Limb (tissue), 2 donors: ENCODE measurements around the gene RSL1D1.

Source experiments
- DNase-seq, 2 donors: peaks; one replicate each; pipeline ENCODE4 v3.0.0-alpha.2; 2016; ENCODE audit errors: extremely low spot score in 2 of 2

RSL1D1 gene

GRCh38 chr16:11851294-11852091 is at the start of gene RSL1D1:
TSS of gene RSL1D1 (minus strand) at chr16:11851542. CDS start at chr16:11851512, 30 bp downstream.
- DNase-seq: peak; percentile 96 to 98

GRCh38 chr16:11901091-11901490 is 49.7 kb upstream of the RSL1D1 start:
- no peak for DNase-seq

GRCh38 chr16:11896486-11897176 is 45.3 kb upstream of the RSL1D1 start:
- DNase-seq: no peak

GRCh38 chr16:11893571-11893970 is 42.2 kb upstream of the RSL1D1 start:
- no peak for DNase-seq

GRCh38 chr16:11892761-11893160 is 41.4 kb upstream of the RSL1D1 start:
- DNase-seq: no peak

- no peak for DNase-seq
Observed at GRCh38 chr16:11890231-11890965, 39.1 kb upstream of the RSL1D1 start.

- no peak for DNase-seq
Observed at GRCh38 chr16:11886881-11887280, 35.5 kb upstream of the RSL1D1 start.

- DNase-seq: no peak
Observed at GRCh38 chr16:11884035-11884434, 32.7 kb upstream of the RSL1D1 start.

GRCh38 chr16:11880007-11880406 is 28.7 kb upstream of the RSL1D1 start:
- no peak for DNase-seq

- no peak for DNase-seq
Observed at GRCh38 chr16:11877374-11877773, 26.0 kb upstream of the RSL1D1 start.

GRCh38 chr16:11876306-11876705 is 25.0 kb upstream of the RSL1D1 start:
- no peak for DNase-seq

GRCh38 chr16:11875721-11876120 is 24.4 kb upstream of the RSL1D1 start:
- DNase-seq: no peak

GRCh38 chr16:11871193-11871592 is 19.9 kb upstream of the RSL1D1 start:
- DNase-seq: no peak

GRCh38 chr16:11870399-11870798 is 19.1 kb upstream of the RSL1D1 start:
- no peak for DNase-seq

GRCh38 chr16:11869353-11870228 is 18.2 kb upstream of the RSL1D1 start:
- DNase-seq: no peak

- no peak for DNase-seq
Observed at GRCh38 chr16:11868412-11868980, 17.2 kb upstream of the RSL1D1 start.

GRCh38 chr16:11862489-11862888 is 11.1 kb upstream of the RSL1D1 start:
- DNase-seq: no peak

GRCh38 chr16:11857161-11857560 is 5.8 kb upstream of the RSL1D1 start:
- DNase-seq: no peak

GRCh38 chr16:11852092-11852809 is 909 bp upstream of the RSL1D1 start:
- DNase-seq: no peak

- no peak for DNase-seq
Observed at GRCh38 chr16:11848842-11849241, 2.5 kb downstream of the RSL1D1 start.
